ENCODE results near the gene BMERB1.

Gene BMERB1

DNA sequence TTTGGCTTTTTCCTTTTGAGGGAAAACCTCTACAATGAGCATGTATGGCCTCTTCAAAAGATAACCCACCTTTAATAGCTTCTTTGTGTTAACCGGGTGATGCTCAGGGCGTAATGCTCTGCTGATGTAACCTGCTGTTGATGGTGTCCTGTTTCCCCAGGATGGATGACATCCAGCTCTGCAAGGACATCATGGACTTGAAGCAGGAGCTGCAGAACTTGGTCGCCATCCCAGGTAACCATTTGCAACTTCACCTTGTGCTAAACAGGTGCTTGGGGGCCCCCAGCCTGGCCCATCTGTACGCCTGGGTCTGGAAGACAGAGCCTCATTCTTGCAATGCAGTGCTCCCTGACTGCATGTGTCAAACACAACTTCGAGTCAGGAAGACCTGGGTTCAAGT is 133.4 kb downstream of the BMERB1 start:
- TF ChIP-seq, protein P1, sequence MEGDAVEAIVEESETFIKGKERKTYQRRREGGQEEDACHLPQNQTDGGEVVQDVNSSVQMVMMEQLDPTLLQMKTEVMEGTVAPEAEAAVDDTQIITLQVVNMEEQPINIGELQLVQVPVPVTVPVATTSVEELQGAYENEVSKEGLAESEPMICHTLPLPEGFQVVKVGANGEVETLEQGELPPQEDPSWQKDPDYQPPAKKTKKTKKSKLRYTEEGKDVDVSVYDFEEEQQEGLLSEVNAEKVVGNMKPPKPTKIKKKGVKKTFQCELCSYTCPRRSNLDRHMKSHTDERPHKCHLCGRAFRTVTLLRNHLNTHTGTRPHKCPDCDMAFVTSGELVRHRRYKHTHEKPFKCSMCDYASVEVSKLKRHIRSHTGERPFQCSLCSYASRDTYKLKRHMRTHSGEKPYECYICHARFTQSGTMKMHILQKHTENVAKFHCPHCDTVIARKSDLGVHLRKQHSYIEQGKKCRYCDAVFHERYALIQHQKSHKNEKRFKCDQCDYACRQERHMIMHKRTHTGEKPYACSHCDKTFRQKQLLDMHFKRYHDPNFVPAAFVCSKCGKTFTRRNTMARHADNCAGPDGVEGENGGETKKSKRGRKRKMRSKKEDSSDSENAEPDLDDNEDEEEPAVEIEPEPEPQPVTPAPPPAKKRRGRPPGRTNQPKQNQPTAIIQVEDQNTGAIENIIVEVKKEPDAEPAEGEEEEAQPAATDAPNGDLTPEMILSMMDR (IDR thresholded peaks at IDR 0.05), result no peak

DNA sequence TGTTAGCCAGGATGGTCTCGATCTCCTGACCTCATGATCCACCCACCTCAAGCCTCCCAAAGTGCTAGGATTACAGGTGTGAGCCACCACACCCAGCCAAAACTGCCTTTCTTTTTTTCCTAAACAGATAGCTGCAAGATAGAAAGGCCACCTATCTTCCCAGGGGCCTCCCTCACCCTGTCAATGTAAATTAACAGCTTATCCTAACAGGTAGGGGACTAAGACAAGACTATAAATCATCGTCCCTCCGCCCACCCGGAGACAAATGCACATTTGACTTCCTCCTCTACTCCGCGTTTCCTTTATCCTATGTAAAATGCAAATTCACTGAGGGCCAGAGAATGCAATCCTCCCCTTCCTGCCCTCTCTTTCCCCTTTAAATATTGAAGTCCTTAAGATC is 137.2 kb downstream of the BMERB1 start:
- TF ChIP-seq, protein P1 (IDR thresholded peaks at IDR 0.05), result no peak

DNA sequence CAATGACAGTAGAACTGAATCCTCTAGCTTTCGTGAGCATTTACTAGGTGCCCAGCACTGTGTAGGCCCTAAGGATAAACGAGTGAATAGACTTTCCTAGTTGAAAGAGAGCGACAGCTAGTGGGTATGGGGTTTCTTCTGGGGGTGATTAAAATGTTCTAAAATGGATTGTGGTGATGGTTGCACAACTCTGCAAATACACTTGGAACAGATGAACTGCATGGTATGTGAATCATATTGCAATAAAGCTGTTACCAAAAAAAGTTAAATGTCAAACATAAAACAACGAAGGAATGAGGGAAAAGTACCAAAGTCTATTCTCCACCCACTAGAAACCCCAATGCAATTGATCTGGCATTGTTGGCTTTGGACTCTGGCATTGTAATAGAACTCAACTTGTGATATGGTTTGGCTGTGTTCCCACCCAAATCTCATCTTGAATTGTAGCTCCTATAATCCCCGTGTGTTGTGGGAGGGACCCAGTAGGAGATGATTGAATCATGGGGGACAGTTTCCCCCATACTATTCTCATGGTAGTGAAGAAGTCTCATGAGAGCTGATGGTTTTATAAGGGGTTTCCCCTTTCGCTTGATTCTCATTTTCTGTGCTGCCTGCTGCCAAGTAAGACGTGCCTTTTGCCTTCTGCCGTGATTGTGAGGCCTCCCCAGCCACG is 138.1 kb downstream of the BMERB1 start:
- TF ChIP-seq, protein P1 (IDR thresholded peaks at IDR 0.05), result no peak

DNA sequence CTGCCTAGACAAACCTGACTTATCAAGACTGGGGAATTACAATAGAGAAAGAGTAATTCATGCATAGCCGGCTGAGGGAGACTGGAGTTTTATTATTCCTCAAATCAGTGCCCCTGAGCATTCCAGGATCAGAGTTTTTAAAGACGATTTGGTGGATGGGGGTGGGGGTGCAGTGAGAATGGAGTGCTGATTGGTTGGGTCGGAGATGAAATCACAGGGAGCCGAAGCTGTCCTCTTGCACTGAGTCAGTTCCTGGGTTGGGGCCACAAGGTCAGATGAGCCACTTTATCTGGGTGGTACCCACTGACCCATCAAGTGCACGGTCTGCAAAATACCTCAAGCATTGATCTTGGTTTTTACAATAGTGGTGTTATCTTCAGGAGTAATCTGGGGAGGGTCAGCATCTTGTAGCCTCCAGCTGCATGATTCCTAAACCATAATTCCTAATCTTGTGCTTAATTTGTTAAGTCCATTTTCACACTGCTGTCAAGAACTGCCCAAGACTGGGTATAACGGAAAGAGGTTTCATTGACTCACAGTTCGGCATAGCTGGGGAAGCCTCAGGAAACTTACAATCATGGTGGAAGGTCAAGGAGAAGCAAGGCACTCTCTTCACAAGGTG is 139.0 kb downstream of the BMERB1 start:
- TF ChIP-seq, protein P1 (IDR thresholded peaks at IDR 0.05), result no peak

DNA sequence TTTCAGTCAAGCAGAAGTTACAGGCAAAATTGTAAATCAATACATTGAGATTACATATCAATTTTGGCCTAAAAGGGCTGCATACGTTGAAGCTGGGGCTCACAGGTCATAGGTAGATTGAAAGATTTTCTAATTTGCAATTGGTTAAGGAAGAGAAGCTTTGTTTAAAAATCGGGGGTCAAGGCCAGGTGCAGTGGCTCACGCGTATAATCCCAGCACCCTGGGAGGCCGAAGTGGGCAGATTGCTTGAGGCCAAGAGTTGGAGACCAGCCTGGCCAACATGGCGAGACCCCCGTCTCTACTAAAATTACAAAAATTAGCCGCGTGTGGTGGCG is 140.2 kb downstream of the BMERB1 start:
- TF ChIP-seq, protein P1 (IDR thresholded peaks at IDR 0.05), result no peak

DNA sequence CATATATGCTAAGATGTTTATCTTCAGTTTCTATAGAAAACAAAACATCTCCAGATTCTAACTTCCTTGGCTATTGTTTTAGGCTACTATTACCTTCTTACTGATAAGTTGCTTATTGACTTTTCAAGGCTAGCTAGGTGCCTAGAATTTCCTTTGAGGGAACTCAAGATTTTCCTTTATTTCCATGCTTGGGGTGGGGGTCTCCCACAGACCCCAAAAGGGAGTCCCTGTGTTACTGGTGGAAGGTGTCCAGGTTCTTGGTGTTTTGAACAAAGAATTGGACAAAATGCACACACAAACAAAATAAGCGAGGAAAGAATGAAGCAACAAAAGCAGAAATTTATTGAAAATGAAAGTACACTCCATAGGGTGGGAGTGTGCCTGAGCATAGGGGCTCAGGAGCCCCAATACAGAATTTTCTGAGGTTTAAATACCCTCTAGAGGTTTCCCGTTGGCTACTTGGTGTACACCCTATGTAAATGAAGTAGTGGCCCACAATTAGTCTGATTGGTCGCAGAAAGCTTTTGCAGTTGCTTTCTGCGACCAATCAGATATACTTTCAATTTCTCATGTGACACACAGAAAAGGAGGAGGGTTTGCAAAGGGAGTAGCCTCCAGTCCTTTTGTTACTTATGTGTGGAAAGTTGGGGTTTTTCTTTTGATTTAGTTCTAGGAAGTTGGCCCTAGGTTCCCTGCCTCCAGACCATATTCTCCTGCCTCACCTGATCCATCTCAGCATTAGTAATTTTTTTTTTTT is 141.1 kb downstream of the BMERB1 start:
- TF ChIP-seq, protein P1 (IDR thresholded peaks at IDR 0.05), result no peak

DNA sequence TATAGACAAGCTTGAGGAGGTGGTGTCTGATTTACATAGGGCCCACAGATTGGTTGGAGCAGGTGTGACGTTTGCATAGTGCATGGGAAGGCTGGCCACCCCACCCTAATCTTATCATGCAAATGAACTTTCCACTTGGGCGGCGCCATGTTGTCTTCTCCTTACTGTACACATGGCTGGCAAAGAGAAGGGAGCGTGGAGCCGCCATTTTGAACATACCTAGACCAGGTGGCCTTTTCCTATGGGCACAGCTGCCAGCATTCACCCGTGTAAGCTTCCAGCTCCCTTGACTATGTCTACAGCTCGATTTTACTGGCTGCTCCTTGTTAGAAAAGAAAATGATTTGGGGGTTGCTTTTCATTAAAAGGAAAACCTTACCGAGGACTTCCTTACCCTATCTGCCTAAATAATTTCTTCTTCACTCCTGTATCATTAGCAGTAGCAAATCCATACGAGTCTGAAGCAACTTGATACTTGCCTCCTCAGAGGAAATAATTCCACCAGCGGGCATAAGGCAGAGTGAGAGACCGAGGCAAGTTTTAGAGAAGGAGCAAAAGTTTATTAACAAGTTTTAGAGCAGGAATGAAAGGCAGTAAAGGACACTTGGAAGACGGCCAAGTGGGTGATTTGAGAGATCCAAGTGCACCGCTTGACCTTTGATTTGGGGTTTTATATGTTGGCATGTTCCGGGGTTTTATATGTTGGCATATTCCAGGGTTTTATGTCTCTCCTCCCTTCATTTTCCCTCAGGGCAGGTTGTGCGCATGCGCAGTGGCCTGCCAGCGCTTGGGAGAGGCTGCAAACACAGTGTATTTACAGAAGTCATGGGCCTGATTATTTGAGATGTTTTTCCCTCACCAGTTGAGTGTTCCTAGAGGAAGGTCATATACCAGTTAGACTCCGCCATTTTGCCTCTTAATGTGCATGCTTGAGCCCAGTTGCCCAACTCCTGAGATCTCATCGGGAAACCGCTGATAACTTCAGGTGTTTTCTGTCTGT is 142.9 kb downstream of the BMERB1 start:
- TF ChIP-seq, protein P1 (IDR thresholded peaks at IDR 0.05), result no peak
